A673 (cell line): ENCODE data around the gene GALNT14.

Source experiments
- EZH2 ChIP-seq: fragments of 200-600 bp; sonication (generic); IDR thresholded peaks from 2 replicates; pipeline ENCODE4 v1.6.1; 2017; ENCODE audit warnings: borderline replicate concordance, low read depth, mild to moderate bottlenecking, mixed read lengths, antibody characterized with exemption, low read length; ENCODE audit not compliant: poor library complexity, severe bottlenecking
- TF ChIP-seq, protein P1 (sequence below): fragments of 300-800, 200-600 bp; sonication (generic); conservative IDR thresholded peaks from 2 replicates; pipeline ENCODE4 v1.5.1; 2017; ENCODE audit warnings: low read depth, mild to moderate bottlenecking, antibody characterized with exemption, low read length, moderate library complexity, mixed read lengths

DNA sequence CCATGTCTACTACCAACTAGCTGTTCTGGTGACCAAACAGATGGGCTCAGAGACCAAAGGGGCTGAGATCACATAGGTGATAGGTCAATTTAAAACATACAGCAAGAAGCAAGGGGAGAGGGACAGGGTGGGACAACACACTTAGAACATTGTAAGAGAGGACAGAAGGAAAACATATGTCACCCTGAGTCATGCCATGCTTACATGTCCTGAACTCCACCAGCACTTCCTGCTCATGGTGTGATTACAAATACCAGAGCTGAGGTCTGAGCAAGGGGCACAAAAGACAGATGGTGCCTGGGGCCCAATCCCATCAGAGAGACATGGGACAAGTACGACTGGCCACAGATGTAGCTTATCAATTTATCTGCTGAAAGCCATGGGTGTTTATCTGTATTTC, 28.7 kb upstream of the GALNT14 start:
- TF ChIP-seq, protein P1, sequence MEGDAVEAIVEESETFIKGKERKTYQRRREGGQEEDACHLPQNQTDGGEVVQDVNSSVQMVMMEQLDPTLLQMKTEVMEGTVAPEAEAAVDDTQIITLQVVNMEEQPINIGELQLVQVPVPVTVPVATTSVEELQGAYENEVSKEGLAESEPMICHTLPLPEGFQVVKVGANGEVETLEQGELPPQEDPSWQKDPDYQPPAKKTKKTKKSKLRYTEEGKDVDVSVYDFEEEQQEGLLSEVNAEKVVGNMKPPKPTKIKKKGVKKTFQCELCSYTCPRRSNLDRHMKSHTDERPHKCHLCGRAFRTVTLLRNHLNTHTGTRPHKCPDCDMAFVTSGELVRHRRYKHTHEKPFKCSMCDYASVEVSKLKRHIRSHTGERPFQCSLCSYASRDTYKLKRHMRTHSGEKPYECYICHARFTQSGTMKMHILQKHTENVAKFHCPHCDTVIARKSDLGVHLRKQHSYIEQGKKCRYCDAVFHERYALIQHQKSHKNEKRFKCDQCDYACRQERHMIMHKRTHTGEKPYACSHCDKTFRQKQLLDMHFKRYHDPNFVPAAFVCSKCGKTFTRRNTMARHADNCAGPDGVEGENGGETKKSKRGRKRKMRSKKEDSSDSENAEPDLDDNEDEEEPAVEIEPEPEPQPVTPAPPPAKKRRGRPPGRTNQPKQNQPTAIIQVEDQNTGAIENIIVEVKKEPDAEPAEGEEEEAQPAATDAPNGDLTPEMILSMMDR: no peak
- TF ChIP-seq EZH2: no peak
